COLO668 (cell line): ENCODE results near the gene NEK5.
"Not testable (repeated sequence)": the region's sequence is repeated elsewhere in the genome, so short reads cannot be mapped to it uniquely, and the experiment has no call there.

Experiments used
- DNase-seq: peaks from one replicate; lab custom pipeline; 2025; ENCODE audit not compliant: unreplicated experiment; lab: John Stamatoyannopoulos, UW

NEK5 gene

DNA sequence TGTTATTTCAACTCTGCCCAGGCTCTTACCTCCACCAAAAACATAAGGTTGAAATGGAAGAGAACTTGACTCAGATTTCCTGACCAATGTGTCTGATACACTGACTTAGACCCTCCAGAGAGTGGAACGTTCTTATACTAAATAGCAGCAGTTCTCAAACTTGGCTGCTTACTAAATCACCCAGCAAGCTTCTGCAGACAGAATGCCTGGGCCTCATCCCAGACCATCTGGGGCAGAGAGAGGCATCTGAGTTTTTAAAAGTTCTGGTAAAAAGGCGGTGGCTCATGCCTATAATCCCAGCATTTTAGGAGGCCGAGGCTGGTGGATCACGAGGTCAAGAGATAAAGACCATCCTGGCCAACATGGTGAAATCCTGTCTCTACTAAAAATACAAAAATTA, 46.3 kb downstream of the NEK5 start:
- no peak for DNase-seq

DNA sequence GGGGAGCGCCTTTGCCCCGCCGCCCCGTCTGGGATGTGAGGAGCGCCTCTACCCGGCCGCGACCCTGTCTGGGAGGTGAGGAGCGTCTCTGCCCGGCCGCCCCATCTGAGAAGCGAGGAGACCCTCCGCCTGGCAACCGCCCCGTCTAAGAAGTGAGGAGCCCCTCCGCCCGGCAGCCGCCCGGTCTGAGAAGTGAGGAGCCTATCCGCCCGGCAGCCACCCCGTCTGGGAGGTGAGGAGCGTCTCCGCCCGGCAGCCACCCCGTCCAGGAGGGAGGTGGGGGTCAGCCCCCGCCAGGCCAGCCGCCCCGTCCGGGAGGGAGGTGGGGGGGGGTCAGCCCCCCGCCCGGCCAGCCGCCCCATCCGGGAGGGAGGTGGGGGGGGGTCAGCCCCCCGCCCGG, 49.0 kb downstream of the NEK5 start:
- DNase-seq = not testable (repeated sequence)

DNA sequence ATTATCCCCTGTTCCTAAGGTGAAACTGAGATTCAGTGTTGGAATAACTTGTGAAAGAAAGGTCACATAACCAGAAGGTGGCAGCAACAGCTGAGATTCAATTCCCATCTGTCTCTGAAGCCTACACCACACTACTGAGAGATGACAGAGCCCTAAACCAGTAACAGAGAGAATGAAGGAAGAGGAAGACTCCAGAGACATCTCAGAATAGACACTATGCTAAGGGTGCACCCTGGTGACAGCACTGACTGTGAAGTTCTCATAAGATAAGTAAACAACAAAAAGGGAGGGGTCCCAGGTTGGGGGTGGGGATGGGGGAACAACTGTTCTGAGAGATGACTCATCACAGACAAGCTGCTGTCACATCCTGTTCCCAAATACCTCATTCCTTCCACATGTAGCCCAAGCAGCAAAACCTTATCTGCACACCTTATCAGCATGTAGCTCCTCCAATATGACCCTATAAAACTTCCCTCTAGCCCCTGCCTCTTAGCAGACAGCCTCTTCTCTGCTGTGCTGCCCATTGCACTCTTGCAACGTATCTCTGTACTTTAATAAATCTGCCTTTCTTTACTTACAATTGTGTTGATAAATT, 57.8 kb downstream of the NEK5 start:
- peak; percentile 40 for DNase-seq

DNA sequence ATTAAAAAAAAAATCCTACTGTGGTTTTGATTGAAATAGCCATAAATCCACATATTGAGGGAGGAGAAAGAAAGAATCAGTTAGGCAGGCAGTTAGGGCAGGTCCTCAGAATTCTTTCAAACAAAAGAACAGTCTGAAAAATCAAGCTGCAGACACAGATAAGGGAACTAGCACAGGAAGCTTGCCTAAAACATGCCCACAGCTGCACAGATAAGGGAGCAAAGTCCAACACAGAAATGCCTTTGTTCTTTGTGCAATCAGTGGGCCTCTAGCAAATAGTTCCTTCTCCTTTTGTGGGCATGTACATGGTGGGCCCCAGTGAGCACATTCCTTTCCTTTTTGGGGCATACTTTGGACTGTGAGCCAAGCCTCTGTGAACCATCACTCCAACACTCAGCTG, 61.6 kb downstream of the NEK5 start:
- DNase-seq = peak; percentile 27

DNA sequence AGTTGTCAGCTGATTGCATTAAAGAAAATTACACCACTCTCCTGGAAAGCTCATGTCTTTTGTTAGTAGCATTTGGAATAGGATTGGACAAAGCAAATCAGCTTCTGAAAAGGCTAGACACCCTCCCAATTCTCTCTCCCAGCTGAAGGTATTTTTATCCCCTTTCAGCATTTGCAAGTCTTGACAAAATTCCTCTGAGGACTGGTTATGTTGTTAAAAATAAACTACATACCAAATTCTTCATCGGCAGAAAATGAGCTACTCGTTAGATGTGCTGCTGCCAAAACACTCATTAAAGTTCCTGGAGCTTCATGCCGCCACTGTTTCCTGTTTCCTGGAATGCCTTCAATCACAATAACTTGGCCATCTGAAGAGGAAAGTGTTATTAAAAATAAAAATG, 67.3 kb downstream of the NEK5 start:
- no peak for DNase-seq

DNA sequence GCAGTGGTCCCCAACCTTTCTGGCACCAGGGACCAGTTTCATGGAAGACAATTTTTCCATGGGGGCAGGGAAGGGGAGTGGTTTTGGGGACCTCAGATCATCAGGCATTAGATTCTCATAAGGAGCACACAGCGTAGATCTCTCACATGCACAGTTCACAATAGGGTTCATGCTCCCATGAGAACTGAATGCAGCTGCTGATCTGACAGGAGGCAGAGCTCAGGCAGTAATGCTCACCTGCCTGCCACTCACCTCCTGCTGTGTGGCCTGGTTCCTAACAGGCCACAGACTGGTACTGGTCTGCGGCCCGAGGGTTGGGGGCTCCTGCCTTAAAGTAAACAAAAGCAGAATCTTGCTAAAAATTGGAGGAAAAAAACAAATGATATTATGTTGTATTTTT, 67.8 kb downstream of the NEK5 start:
- DNase-seq = not testable (repeated sequence)

DNA sequence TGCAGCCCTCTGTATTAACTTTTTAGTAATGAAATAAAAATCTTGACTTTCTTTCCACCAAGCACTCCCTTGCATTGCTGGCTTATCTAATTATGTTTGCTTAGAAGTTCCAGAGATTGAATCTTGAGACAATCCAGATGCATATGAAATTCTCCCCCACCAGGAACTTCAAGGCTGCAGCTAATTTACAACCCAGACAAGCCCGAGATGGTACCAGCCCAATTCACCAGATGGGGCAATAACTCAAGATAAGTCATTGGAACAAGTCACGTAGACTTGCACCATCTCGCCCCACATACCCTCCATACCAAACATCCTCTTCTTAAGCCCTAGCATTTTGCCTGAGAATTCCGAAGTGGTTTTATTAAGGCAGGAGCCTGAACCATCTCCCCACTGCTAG, 75.4 kb downstream of the NEK5 start:
- no peak for DNase-seq

DNA sequence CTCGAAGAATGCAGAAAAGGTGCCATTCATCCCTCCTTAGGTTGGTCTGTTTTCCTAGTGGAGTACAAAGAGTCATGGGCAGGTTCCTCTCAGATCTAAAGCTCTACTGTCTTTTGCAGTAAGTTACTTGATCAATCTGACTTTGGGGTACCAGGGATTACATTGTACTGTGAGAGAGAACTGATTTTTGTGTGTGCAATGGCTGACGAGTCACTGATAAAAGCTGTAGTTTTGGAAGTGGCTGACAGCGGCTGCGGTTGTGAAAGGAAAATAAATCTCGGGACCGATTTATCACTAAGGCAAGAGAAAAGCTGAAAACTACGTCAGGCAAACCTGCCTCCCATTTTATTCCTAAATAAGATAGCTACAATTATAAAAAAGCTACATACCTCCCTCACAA, 77.5 kb downstream of the NEK5 start:
- no peak for DNase-seq

DNA sequence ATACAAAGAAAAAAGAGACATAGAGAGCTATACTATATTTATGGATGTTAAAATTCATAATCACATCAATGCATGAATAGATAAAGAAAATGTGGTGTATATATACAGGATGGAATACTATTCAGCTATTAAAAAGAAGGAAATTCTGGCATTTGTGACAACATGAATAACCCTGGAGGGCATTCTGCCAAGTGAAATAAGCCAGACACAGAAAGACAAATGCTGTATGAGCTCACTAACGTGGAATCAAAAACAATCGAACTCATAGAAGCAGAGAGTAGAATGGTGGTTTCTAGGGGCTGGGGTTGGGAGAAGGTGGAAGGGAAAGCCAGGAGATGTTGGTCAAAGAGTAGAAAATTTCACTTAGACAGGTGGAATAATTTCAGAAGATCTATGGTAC, 80.4 kb downstream of the NEK5 start:
- no peak for DNase-seq

DNA sequence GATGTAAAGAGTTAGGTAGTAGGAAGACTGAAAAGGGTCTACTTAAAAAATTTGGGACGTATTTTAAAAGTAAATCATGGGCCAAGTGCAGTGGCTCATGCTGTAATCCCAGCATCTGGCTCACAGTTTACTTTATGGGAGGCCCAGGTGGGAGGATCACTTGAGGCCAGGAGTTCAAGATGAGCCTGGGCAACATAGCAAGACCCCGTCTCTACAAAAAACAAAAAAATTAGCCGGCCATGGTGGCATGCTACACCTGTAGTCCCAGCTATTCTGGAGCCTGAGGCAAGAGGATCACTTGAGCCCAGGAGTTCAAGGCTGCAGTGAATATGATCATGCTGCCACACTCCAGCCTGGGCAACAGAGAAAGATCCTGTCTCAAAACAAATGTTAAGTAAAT, 81.4 kb downstream of the NEK5 start:
- DNase-seq = no peak

DNA sequence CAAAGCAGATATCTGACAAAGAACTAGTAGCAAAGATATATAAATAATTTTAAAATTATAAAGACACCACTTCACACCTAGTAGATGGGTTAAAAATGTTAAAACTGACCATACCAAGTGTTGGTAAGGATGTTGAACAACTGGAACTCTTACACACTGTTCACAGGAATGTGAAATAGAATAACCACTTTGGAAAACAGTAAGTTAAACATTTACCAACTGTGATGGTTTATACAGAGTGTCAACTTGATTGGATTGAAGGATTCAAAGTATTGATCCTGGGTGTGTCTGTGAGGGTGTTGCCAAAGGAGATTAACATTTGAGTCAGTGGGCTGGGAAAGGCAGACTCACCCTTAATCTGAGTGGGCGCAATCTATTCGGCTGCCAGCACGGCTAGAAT, 85.2 kb downstream of the NEK5 start:
- DNase-seq = no peak

DNA sequence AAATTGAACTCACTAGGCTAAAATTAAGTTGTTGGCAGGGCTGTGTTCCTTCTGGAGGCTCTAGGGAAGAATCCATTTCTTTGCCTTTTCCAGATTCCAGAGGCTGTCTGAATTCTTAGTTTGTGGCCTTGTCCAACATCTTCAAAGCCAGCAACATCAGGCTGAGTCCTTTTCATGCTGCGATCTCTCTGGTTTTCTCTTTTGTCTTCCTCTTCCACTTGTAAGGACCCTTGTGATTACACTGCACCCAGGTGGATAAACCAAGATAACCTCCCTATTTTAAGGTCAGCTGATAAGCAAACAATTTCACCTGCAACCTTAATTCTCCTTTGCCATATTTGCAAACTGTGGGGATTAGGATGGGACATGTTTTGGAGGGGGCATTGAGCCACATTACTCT, 92.8 kb downstream of the NEK5 start:
- DNase-seq = no peak

DNA sequence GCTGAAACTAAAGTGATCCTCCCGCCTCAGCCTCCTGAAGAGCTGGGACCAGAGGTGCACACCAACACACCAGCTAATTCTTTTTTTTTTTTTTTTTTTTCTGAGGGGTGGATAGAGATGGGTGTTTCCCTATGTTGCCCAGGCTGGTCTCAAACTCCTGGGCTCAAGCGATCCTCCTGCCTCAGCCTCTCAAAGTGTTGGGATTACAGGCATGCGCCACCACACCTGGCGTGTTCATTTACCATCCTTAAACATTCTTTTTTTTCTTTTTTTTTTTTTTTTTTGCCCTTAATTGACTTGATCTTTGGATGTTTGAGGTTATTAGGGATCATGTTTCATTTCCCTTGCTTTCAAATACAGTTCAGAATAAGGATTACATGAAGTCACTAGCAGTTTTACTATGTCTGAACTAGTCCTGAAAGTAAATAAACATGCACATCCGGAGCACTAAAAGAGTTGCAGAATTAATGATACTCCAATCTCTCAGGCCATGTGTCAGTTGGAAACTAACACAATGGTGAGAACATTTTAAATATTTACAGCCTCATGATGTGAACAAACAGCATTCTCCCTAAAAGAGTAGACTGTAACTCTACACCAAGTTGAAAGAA, 94.2 kb downstream of the NEK5 start:
- DNase-seq = no peak

DNA sequence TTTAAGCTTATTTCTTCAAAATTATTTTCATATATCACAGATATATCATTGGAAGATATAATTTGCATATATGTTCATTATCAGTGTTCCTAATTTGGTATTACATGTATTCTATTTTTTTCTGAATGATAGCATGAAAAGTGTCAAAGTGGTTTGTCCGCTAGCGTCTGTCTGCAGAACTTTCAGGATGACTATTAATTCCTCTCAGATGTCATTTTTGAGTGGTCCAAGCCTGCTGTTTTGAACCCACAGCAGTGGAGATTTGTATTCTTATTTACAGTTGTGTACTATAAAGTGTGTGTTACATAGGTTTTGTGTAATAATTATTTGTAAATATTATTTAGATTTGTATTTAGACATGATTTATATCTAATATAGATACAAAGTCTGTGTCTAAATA, 95.8 kb downstream of the NEK5 start:
- no peak for DNase-seq

DNA sequence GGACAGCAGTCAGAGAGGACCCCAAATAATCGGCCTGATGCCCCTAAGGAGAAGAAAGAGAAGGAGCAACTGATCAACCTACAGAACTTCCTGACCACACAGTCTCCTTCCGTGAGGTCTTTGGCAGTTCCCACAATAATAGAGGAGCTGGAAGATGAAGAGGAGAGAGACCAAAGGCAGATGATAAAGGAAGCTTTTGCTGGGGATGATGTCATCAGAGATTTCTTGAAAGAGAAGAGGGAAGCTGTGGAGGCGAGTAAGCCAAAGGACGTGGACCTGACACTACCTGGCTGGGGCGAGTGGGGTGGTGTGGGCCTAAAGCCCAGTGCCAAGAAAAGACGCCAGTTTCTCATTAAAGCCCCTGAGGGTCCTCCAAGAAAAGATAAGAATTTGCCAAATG, 98.5 kb downstream of the NEK5 start:
- not testable (repeated sequence) for DNase-seq

DNA sequence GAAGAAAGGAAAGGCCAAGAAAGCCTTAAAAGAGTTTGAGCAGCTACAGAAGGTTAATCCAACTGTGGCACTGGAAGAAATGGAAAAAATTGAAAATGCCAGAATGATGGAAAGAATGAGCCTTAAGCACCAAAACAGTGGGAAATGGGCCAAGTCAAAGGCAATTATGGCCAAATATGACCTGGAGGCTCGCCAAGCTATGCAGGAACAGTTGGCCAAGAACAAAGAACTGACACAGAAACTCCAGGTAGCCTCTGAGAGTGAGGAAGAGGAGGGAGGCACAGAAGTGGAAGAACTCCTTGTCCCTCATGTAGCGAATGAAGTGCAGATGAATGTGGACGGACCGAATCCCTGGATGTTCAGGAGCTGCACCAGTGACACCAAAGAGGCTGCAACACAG, 99.3 kb downstream of the NEK5 start:
- no peak for DNase-seq

DNA sequence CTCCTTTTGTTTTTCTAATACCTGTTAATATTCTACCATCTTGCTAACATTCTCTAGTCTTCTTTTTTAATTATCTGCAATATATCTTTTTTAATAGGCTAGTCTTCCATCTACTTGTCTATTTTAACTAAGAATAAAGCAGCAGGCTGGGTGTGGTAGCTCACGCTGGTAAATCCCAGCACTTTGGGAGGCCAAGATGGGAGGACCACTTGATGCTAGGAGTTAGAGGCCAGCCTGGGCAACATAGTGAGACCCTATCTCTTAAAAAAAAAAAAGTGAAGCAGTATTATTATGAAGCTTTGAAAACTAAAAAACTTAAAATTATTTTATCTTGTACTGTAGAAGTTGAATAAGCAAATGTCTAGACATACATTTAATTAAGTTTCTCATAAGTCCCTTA, 101.0 kb downstream of the NEK5 start:
- DNase-seq = no peak

DNA sequence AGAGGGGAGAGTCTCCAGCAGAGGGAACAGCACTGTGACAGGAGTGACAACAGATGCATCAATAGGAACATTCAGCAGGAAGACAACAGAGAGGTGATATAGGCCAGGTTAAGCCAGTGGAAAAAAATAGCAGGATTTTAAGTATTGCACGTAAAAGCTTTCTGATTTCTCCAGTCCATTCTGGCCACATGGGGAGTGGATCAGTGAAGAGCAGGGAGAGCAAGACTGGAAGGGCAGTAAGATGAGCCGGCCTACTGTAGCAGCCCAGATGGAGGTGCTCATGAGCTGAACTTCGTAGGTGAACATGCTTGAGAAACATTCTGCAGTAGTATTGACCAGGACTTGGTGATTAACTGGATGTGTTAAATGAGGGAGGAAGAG, 102.6 kb downstream of the NEK5 start:
- DNase-seq = no peak

DNA sequence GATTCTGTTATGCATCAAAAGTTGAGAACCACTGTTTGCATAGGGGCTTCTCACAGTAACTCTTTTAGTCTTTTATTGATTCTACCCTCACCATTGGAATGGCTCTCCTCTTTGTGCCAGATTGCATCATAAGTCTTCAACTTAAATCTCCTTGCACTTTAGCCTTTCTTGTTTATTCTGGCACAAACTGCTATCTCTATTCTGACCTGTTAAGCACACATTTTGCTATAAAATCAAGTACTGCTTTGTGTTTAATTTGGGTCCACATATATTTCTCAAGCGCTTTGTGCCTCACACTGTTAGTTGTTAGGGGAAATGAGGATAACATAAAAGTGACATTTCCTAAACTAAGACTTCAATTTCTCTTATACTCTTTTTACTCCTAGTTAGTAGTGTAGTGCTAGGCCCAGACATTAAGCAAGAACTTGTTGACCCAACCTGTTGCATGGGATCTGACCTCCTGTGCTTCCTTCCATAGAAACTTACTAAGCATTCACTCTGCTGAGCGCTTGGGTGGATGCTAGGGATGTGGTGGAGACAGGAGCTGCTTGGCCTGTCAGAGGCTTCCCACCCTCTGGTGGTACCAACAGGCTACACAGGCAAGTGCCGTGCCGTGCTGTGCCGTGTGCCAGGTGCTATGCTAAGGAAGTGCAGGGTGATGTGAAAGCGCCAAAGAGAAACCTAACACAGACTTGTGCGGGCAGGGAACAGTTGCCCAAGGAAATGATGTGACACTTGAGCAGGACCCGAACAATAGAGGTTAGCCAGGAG, 103.2 kb downstream of the NEK5 start:
- no peak for DNase-seq

DNA sequence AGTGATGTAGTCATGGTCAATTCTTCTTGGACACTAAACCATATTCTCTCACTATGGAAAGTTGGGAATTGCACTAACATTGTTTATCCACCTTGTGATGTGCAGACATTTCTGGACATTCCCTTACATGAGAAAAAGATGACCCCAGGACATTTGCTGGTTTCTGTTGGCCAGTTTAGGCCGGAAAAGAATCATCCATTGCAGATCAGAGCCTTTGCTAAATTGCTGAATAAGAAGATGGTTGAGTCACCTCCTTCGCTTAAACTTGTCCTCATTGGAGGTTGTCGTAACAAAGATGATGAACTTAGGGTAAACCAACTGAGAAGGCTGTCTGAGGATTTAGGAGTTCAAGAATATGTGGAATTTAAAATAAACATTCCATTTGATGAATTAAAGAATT, 104.4 kb downstream of the NEK5 start, which contains the start of gene UTP14C:
UTP14C (plus strand) TSS at position 211 of the 400 bp plus-strand sequence. CDS start 4,114 bp downstream, outside the sequence.
- no peak for DNase-seq

DNA sequence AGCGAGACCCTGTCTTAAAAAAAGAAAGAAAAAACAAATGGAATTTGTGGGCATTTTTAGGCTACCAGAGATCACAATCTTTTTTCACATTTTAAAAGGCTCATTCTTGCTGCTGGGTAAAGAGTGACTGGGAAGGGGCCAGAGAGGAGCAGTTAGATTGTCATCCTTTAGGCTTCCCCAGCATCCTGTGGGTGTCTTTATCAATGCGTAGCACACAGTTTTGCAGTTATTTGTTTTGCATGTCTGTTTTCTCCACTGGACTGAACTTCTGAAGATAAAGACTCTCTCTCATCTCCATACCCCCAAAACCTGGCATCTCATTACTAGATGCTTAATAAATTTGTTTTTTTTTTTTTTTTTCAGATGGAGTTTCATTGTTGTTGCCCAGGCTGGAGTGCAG, 106.5 kb downstream of the NEK5 start:
- no peak for DNase-seq

DNA sequence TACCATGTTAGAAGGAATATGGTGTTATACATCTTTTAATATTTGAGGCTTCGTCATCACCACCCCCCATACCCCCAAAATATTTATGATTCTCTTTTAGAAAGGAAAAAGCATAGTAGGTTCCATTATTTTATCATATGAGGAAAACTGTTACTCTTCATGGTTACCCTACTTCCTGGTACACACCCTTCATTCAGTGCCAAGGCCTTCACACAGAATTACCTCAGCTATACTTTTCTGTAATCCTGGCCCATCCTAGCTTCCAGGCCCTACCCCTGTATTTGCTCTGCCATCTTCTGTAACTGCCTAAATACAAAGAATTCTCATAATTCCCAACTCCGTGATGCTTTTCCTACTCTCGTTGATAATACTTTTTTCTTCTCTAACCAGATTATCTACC, 108.7 kb downstream of the NEK5 start:
- no peak for DNase-seq

DNA sequence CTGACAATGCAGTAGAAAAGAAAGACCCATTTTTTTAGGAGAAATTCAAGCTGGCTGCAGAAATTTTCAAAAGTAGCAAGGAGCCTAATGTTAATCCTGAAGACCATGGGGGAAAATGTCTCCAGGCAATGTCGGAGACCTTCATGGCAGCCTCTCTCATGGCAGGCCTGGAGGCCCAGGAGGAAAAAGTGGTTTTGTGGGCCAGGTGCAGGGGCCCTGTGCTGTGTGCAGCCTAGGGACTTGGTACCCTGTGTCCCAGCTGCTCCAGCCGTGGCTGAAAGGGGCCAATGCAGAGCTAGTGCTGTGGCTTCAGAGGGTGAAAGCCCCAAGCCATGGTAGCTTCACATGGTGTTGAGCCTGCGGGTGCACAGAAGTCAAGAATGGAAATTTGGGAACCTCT, 112.6 kb downstream of the NEK5 start:
- no peak for DNase-seq
